ENCODE data around the gene STARD4.
A peak's percentile ranks its signal among the peaks of the same experiment; 100 is the strongest.

The STARD4 gene

GRCh38 chr5:111472096-111472495 lies 40.2 kb downstream of the STARD4 start:
- no peak for DNase-seq (ENCODE audit: low spot score)
- H3K27ac ChIP-seq, result no peak overlapping the region
- ChIA-PET CTCF (interaction anchor here (0.6 kb wide), 1 partner anchor 282 kb away, joined by 4 read pairs; no protein-coding TSS in a partner anchor), POLR2A (ENCODE audit: low non-redundant PET) (no interaction called here)
- no peak for TF ChIP-seq CTCF (conservative IDR thresholded peaks at IDR 0.05; ENCODE audit: low read depth)

GRCh38 chr5:111469903-111470302 lies 42.4 kb downstream of the STARD4 start:
- TF ChIP-seq CTCF (conservative IDR thresholded peaks at IDR 0.05; ENCODE audit: low read depth), result no peak
- ChIA-PET POLR2A (ENCODE audit: low non-redundant PET) (no interaction called here), CTCF (no interaction called here)
- DNase-seq (ENCODE audit: low spot score), result no peak
- H3K27ac ChIP-seq, result no peak overlapping the region

- DNase-seq (ENCODE audit: low spot score), result no peak
- H3K27ac ChIP-seq, result no peak overlapping the region
- POLR2A ChIA-PET (ENCODE audit: low non-redundant PET), result no interaction called here
- TF ChIP-seq CTCF (conservative IDR thresholded peaks at IDR 0.05; ENCODE audit: low read depth), result no peak
- CTCF ChIA-PET, result interaction anchor here (0.6 kb wide), 1 partner anchor 8 kb away, joined by 4 read pairs; no protein-coding TSS in a partner anchor
These were observed 42.9 kb downstream of the STARD4 start for GRCh38 chr5:111469293-111469896.

GRCh38 chr5:111463311-111463710 lies 49.0 kb downstream of the STARD4 start:
- no peak for TF ChIP-seq CTCF (conservative IDR thresholded peaks at IDR 0.05; ENCODE audit: low read depth)
- no peak overlapping the region for H3K27ac ChIP-seq
- no peak for DNase-seq (ENCODE audit: low spot score)
- POLR2A ChIA-PET (ENCODE audit: low non-redundant PET), result no interaction called here
- CTCF ChIA-PET, result interaction anchor here (0.6 to 0.7 kb wide), 3 partner anchors 20 to 957 kb away, joined by 3 to 6 read pairs (median 3); no protein-coding TSS in a partner anchor

GRCh38 chr5:111461934-111462333 lies 50.4 kb downstream of the STARD4 start:
- ChIA-PET POLR2A (ENCODE audit: low non-redundant PET) (no interaction called here), CTCF (interaction anchor here (0.5 to 1.5 kb wide), 13 partner anchors 11 to 1074 kb away, joined by 3 to 7 read pairs (median 3); no protein-coding TSS in a partner anchor)

GRCh38 chr5:111461255-111461671 lies 51.1 kb downstream of the STARD4 start:
- ChIA-PET CTCF (interaction anchor here (0.5 to 1.5 kb wide), 20 partner anchors 8 to 1227 kb away, joined by 3 to 7 read pairs (median 3); no protein-coding TSS in a partner anchor), POLR2A (ENCODE audit: low non-redundant PET) (no interaction called here)
- peak; percentile 20; the same call in 1 of the 2 replicates for TF ChIP-seq CTCF (conservative IDR thresholded peaks at IDR 0.05; ENCODE audit: low read depth)
- H3K27ac ChIP-seq, result no peak overlapping the region
- peak; percentile 62 for DNase-seq (ENCODE audit: low spot score)

More at GRCh38 chr5:111461934-111462333, 50.4 kb downstream of the STARD4 start:
- no peak for DNase-seq (ENCODE audit: low spot score)
- H3K27ac ChIP-seq, result no peak overlapping the region
- TF ChIP-seq CTCF (conservative IDR thresholded peaks at IDR 0.05; ENCODE audit: low read depth), result no peak
